Osteoblast (primary cell): Measurements from ENCODE around the gene DCUN1D3. TPM values are rescaled to one million over a fixed set of nuclear protein-coding genes. Genes with fewer than 3 reads are reported as not detected.

Experiments
- DNase-seq: peaks from one replicate; pipeline ENCODE4 v3.0.0; 2011; ENCODE audit warnings: low spot score, mixed read lengths; ENCODE audit not compliant: insufficient read length; ENCODE audit errors: missing footprints
- H2AFZ ChIP-seq: 2 replicates; pipeline ENCODE4 v1.6.0; 2011; ENCODE audit warnings: mild to moderate bottlenecking, low read length
- H3K27ac ChIP-seq: 2 replicates; pipeline ENCODE4 v1.5.1; 2011; ENCODE audit warnings: mild to moderate bottlenecking, low read depth, low read length, moderate library complexity
- H3K27me3 ChIP-seq: 2 replicates; pipeline ENCODE4 v1.6.0; 2012; ENCODE audit warnings: mild to moderate bottlenecking, control low read depth, inconsistent platforms, low read length, moderate library complexity; ENCODE audit not compliant: insufficient read depth
- H3K36me3 ChIP-seq: 2 replicates; pipeline ENCODE4 v1.5.1; 2011; ENCODE audit warnings: mild to moderate bottlenecking, low read length, control low read depth, moderate library complexity; ENCODE audit not compliant: insufficient read depth
- H3K4me1 ChIP-seq: 2 replicates; pipeline ENCODE4 v1.5.1; 2011; ENCODE audit warnings: mild to moderate bottlenecking, low read length, control low read depth, moderate library complexity; ENCODE audit not compliant: insufficient read depth
- H3K4me2 ChIP-seq: 2 replicates; pipeline ENCODE4 v1.6.0; 2011; ENCODE audit warnings: mild to moderate bottlenecking, low read length; ENCODE audit not compliant: insufficient read depth
- H3K4me3 ChIP-seq: fragments of 200-600 bp; sonication (generic); 3 replicates; pipeline ENCODE4 v1.5.1; 2012; ENCODE audit warnings: mild to moderate bottlenecking, low read length, inconsistent platforms; ENCODE audit not compliant: insufficient read depth
- H3K79me2 ChIP-seq: 2 replicates; pipeline ENCODE4 v1.6.0; 2012; ENCODE audit warnings: mild to moderate bottlenecking, low read length, control low read depth, inconsistent platforms; ENCODE audit not compliant: insufficient read depth
- H3K9me3 ChIP-seq: 2 replicates; pipeline ENCODE4 v1.5.1; 2011; ENCODE audit warnings: low read depth, low read length, control low read depth
- H4K20me1 ChIP-seq: 2 replicates; pipeline ENCODE4 v1.6.0; 2012; ENCODE audit warnings: mild to moderate bottlenecking, low read length, control low read depth; ENCODE audit not compliant: insufficient read depth
- CTCF ChIP-seq: IDR thresholded peaks from 2 replicates; pipeline ENCODE4 v1.5.1; 2011; ENCODE audit warnings: mild to moderate bottlenecking, low read depth, low read length, moderate library complexity; ENCODE audit errors: extremely low read depth
- total RNA-seq: library from RNA; depleted of rRNA; stranded (reverse); fragments of >200 nt; gene quantifications from 2 replicates; pipeline ENCODE4 v1.2.3, GENCODE V29; 2012

The DCUN1D3 gene
- total RNA-seq, 1 donor, result 33.7 TPM

GRCh38 chr16:20847550-20847949, 52.6 kb downstream of the DCUN1D3 start:
- H3K79me2 ChIP-seq, result no peaks in the 10 kb centered on the region
- no peak for TF ChIP-seq CTCF
- H3K36me3 ChIP-seq, result peaks cover 14% of the 10 kb centered on the region
- no peak overlapping the region for H3K4me3 ChIP-seq
- H3K9me3 ChIP-seq, result no peaks in the 10 kb centered on the region
- peaks cover 22% of the 10 kb centered on the region for H3K4me1 ChIP-seq
- H3K27ac ChIP-seq, result no peak overlapping the region
- no peaks in the 10 kb centered on the region for H3K27me3 ChIP-seq
- no peak overlapping the region for H3K4me2 ChIP-seq
- no peak overlapping the region for H2AFZ ChIP-seq
- DNase-seq, result no peak
- H4K20me1 ChIP-seq, result no peaks in the 10 kb centered on the region

- Histone ChIP-seq H3K79me2 (no peaks in the 10 kb centered on the region), H3K4me3 (no peak overlapping the region), H3K36me3 (peaks cover 14% of the 10 kb centered on the region), H3K27me3 (no peaks in the 10 kb centered on the region), H4K20me1 (no peaks in the 10 kb centered on the region), H3K27ac (no peak overlapping the region), H3K9me3 (no peaks in the 10 kb centered on the region), H2AFZ (no peak overlapping the region), H3K4me1 (peaks cover 16% of the 10 kb centered on the region), H3K4me2 (no peak overlapping the region)
- no peak for TF ChIP-seq CTCF
- no peak for DNase-seq
Measured at GRCh38 chr16:20846551-20846950, 53.6 kb downstream of the DCUN1D3 start.

- Histone ChIP-seq H3K79me2 (no peaks in the 10 kb centered on the region), H3K27ac (no peak overlapping the region), H2AFZ (no peak overlapping the region), H3K4me3 (no peak overlapping the region), H3K36me3 (peaks cover 14% of the 10 kb centered on the region), H3K4me1 (peaks cover 11% of the 10 kb centered on the region), H3K9me3 (no peaks in the 10 kb centered on the region), H4K20me1 (no peaks in the 10 kb centered on the region), H3K27me3 (no peaks in the 10 kb centered on the region), H3K4me2 (no peak overlapping the region)
- no peak for DNase-seq
- no peak for TF ChIP-seq CTCF
Measured at GRCh38 chr16:20846030-20846429, 54.1 kb downstream of the DCUN1D3 start.

- peaks cover 1% of the 10 kb centered on the region for H3K4me1 ChIP-seq
- H3K4me2 ChIP-seq, result no peak overlapping the region
- no peaks in the 10 kb centered on the region for H4K20me1 ChIP-seq
- TF ChIP-seq CTCF, result no peak
- no peak overlapping the region for H3K4me3 ChIP-seq
- H3K27me3 ChIP-seq, result no peaks in the 10 kb centered on the region
- no peaks in the 10 kb centered on the region for H3K9me3 ChIP-seq
- H2AFZ ChIP-seq, result no peak overlapping the region
- no peak for DNase-seq
- H3K36me3 ChIP-seq, result peaks cover 21% of the 10 kb centered on the region
- no peak overlapping the region for H3K27ac ChIP-seq
- H3K79me2 ChIP-seq, result no peaks in the 10 kb centered on the region
Measured at GRCh38 chr16:20844588-20844987, 55.6 kb downstream of the DCUN1D3 start.
